ENCODE measurements around the gene PLD1.
"Not testable (repeated sequence)": the region's sequence is repeated elsewhere in the genome, so short reads cannot be mapped to it uniquely, and the experiment has no call there.

The PLD1 gene

DNA sequence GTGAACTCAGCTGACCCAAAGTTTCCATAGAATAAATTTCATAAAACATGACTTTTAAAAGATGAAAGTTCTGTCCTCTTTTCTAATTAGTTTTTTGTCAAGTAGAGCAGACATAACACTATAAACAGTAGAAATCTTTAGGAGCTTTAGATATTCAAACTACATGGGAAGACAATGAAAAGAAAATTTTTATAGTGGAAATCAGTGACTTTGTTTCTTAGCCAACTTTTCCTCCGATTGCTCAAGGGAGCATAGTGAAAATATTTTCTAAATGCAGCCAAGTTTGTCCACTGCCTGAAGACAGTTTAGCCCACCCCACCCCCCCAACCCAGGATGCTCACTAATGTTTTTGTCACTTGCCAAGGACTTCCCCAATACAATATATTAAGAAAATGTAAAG is 114.9 kb downstream of the PLD1 start:
- no peak for DNase-seq

DNA sequence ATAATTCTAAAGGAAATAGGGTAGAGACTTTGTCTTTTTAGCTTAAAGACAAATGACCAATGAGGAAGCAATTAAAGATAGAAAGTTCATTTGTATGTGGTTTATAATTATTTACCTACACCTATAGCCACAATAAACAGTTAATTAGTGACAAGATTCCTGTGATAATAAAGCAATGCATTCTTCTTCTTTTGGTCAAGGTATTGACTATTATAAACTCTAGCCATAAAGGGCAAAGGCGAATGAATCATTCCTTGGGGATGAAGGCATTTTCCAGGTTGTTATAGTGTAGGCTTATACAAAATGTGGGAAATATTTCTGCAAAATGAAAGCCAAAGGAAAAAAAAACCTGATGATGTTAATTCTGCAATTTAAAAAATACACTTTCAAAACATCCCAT is 115.4 kb downstream of the PLD1 start:
- DNase-seq = no peak

DNA sequence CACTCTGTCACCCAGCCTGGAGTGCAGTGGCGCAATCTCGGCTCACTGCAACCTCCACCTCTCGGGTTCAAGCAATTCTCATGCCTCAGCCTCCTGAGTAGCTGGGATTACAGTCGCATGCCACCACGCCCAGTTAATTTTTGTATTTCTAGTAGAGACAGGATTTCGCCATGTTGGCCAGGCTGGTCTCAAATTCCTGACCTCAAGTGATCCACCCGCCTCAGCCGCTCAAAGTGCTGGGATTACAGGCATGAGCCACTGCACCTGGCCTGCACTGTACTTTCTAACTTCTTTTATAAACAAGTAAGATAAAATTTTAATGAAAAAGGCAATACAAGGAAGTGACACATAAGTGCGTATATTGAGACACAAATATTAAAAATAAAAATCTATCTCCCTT is 117.7 kb downstream of the PLD1 start:
- DNase-seq = not testable (repeated sequence)

DNA sequence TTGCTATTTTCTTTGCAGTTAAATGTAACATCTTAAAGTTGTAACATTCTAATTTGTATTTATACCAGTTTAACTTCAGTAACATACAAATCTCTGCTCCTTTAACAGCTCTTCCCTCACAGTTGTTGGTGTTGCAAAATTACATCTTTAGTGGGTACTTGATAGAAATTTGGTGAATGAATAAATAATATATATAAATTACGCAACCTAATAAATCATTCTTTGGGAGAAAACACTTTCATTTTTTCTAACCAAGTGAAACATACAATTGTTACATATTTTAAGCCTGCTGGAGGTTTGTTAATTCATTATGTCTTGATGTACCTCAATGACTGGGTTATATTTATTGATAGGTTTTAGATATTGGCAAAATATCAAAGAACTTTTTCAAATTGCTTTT is 118.8 kb downstream of the PLD1 start:
- no peak for DNase-seq

DNA sequence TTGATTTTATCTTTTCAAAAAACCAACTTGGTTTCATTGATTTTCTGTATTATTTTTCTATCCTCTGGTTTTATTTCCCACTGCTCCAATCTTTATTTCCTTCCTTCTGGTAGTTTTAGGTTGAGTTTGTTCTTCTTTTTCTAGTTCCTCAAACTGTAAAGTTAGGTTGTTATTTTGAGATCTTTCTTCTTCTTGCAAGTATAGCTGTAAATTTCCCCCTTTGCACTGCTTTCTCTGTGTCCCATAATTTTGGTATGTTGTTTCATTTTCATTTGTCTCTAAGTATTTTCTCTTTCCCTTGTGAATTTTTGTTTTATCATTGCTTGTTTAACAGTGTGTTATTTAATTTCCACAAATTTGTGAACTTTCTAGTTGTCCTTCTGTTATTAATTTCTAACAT is 120.0 kb downstream of the PLD1 start:
- DNase-seq = no peak

DNA sequence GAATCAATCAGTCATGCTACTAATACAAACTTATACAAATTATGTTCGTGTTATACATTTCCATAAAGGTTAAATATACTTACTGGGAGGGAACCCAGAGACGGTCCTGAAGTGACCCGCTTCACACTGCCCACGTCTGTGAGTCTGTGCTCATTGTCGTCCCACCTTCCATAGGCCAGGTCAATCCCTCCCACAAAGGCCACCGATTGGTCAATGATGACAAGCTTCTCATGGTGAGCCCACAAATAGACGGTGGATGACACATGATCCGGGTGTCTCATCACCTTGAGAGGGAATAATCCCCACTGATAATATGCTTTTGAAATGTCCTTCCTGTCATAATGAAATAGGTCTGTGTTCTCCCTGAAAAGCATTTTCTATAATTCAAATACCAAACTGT is 121.7 kb downstream of the PLD1 start:
- no peak for DNase-seq

DNA sequence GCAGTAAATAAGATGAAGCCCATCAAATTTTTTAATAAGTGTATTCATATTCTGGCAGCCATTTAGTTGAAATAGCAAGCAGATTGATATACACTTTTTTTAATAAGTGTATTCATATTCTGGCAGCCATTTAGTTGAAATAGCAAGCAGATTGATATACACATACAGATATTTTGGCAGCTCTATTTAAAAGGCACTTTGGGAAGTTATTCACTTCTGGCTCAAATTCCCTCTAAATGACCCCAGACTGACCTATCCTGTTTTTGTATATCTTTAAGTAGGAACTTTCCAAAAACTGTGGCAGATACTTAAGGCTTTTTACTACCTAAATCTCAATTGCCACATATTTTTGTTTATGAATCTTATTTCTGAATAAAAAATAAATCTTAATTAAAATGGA is 122.3 kb downstream of the PLD1 start:
- no peak for DNase-seq

DNA sequence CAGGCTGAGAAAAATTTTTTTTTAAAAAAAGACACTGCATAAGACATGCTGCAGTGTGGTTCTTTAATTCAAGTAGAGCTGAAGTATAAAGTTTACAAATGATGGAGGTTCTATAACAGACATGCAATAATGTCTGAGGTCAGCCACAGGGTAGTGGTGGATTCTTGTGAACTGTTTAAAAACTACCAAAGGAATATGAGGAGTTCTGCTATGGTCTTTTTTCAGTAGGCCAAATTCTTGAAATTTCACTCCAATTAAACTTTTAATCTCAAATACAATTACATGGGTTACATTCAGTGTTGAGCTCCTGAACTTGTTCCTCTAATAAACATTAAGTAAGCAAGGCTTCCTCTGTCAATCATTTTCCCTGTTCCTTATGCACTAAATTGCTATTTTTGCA is 122.7 kb downstream of the PLD1 start:
- no peak for DNase-seq

DNA sequence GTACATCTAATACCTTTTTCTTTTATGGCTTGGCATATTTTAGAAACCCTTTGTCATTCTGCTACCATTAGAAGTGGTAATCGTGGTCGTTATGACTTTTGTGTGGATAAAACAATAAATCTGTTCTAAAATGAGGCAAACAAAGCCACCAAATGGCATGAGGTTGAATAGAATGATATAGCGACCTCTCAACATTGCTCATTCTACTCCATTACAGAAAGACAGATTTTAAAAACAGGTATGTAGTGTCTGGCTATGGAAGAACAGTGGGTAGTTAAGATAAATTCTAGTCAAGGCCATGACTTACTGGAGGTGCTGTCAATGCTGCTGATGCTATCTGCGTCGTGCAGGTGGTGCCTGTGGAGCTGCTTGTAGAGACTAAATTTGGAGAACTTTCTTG is 123.2 kb downstream of the PLD1 start:
- DNase-seq = no peak

DNA sequence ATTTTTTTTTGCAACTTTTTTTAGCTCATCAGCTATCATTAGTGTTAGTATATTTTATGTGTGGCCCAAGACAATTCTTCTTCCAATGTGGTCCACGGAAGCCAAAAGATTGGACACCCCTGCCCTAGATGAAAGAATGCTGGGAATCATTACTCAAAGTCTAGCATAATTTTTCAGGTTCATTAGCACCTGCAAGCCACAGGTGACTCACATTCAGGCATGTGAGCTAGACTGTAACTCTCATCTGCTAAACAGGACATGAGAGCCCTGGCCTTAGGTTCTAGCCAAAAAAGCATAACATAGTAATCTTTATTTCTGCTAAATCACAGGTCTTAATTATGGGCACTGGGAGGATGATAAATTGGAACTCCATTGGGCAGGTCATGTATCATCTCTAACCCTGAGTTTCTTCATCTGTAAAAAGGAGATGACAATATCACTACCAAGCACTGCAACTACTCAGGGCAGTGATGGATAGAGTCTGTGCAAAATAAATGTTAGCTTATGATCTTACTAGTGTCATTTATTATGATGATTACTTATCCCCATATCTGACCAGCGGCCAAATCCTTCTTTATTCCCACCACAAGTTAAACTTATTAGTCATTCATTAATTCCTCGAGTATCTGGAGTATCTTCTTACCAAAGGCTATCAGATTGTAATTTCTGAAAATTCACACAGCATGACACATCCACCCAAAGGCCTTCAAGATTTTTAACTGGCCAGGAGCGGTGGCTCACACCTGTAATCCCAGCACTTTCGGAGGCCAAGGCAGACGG is 125.0 kb downstream of the PLD1 start:
- DNase-seq = no peak

DNA sequence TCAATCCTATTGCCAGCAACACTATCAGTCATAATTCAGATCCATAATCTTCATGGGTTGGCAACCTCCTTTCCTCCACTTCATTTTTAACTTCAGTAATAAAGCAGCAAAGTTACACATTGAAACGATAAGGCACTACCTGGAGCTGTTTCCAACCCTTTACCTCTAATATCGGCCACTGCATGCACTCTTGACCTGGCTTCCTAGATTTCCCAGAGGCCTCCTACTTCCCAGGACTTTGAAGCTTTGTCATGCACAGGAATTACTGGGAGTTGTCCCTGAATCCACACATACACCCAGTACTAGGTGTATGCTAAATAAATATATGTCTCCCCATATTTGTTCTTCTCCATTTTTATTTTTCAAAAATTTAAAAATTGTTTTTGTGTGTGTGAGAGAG is 126.1 kb downstream of the PLD1 start:
- no peak for DNase-seq

DNA sequence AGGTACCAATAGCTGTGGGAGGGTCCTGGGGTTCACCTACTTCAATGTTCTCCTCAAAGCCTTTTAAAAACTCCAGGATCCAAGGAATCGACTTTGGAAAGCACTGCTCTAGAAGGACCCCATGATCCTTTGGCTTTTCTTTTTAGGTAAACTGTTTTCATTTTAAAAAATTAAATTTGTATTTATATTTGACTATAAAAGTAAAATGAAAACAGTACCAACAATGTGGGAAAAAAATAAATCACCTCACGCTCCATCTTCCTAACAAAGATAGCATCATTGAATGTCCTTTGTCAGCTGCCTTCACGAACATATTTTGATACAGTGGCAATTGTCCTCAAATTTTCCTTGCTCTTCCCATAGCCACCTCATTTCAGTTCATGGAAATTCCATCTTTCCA is 127.5 kb downstream of the PLD1 start:
- DNase-seq = no peak

DNA sequence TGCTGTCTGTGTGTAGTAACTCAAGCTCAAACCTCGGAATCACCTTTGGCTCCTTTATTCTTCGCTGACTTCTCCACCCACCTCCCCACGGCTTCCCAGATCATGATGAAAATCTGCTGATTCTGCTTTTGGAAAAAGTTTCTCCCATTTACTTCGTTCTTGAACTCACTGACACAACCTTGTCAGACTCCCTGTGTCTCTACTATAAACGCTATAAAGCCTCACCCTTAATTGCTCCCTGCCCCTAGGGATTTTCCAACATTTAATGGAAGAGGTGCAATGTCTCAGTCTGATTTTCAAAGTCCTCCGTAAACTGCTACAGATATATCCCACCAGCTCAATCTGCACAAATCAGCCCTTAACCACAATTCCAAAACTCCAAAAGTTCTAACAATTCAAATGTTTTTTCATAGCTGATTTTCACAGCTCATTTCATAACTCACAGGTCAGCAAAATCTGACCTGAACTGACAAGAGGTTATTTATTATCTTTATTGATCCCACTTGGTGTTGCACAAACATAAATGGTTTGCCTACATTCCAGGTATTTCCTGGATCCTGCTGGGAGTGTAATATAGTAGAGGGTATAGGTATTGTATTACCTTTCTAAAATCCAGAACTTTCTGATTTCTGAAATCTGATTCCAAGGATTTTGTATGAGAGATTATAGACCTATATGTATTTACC is 129.4 kb downstream of the PLD1 start:
- no peak for DNase-seq

DNA sequence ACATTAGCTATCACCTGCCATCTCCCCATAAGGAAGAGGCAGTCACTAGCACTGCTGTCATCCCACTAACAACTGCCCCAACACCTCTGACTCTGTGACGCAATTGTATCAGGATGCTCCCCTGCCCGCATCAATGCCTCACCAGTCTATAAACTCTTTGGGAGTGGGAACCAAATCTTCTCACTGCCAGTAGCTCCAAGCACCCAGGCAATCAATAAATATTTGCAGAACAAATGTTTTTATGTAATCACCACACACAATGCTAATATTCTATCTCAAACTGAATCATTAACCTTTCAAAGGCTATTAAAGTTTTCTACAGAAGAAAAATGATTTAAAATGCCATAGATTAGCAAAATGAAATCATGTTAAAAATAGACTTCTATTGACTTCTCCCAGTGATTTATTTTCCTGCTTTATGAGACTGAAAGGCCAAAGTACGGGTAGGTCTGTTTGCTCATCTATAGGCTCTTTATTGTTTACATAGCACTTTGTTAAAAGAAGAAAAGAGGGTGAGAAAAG is 131.3 kb downstream of the PLD1 start:
- DNase-seq = peak in 1 of 2 experiments; percentile 27

DNA sequence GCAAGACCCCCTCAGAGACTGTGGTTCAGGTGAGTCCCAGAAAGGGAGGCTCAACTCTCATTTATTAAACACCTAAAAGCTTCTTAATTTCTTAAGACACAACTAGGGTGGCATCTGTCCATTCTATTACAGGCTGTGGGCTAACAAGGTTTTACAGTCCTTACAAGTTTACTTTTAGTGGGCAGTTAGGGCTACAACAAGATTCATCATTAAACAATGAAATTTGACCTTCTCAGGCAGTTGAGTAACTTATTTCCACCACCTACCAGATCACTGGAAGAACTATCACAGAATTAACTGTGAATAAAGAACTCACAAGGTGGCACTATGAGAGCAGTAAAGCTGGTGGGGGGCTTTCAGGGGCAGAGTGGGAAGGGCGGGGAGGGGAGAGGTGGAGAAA is 132.6 kb downstream of the PLD1 start:
- no peak for DNase-seq

DNA sequence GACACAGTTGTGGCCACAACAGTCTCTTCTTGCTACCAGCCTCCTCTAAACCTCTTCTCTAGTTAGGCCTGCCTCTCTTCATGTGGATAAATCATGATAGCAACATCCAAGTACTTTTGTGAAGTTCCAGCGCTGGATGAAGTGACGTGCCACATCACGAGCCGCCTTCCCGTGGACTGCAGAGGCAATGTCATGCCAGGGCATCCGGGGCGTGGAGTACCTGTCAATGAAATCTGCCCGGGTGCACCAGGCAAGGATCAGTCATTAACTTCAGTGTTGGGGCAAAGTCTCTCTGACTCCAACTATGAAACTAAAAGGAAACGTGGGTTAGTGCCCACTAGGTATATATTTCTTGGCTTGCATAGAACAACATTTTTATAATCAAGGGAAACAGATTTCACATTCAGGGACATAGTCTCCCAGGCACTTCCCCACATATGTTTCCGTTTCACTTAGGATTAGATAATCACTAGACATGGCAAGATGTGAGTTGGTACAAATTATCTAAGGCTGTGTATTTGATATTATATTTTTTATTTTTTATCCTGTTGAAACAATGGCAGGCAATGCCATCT is 133.6 kb downstream of the PLD1 start:
- DNase-seq = no peak

DNA sequence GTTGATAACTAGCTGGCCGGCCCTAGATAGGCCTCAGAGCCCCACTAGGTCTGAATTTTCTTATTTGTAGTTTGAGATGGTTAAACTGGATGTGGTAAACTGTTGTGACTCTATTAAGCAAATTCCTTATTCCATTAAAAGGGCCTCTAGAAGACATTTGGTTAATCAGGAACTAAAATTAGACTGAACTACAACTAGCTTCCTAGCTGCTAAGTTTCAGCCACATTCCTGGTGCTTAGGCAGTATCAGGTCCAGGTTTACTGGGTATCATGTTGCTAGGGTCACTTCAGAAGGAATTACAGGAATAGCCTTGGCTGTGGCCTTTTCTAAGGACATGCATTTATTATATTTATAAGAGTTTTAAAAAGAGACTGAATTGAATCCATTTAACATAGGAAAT is 136.3 kb downstream of the PLD1 start:
- DNase-seq = no peak

DNA sequence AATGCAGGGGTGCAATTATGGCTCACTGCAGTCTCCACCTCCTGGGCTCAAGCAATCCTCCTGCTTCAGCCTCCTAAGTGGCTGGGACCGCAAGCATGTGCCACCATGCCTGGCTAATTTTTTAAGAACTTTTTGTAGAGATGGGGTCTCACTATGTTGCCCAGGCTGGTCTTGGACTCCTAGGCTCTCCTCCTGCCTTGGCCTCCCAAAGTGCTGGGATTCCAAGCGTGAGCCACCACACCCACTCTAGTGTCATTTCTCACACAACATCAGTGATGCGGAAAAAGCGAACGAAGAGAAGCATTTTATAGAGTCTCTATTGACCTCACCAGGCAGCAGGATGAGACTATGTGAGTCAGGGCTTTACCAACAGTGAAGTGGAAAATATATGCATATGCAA is 137.7 kb downstream of the PLD1 start:
- no peak for DNase-seq

DNA sequence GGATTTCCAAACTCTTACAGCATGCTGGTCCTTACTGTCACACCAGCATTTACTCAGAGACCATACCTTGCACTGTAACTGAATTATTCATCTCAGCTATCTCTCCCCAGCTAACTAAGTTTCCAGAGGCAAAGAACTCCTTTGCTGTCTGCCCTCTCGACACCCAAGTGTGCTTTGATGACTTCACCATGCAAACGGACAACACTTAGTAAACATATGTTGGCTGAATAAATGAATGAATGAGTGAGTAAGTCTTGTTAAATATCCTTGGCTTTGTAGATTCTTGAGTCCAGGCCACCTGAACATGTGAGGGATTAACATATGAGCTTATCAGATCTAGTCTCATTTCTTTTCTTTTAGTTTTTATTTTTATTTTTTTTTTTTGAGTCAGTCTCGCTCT is 138.2 kb downstream of the PLD1 start:
- DNase-seq = no peak

DNA sequence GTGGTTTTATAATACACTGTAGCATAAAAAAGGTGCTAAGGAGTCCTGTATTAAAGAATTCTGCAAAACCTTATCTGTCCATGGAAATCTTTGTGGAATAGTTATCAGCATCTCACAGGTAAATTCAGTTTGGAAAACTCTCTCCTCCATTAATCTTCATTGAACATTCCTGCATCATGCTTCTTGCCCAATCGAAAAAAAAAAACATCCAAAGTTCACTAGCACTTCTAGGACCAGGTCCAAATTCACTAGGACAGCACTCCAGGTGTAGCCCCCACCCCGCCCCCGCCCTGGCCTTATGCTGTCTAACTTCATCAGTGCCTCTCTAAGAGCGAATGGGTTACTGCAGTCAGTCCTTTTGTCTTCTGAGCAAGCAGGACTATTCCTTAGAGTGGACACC is 138.6 kb downstream of the PLD1 start:
- no peak for DNase-seq

DNA sequence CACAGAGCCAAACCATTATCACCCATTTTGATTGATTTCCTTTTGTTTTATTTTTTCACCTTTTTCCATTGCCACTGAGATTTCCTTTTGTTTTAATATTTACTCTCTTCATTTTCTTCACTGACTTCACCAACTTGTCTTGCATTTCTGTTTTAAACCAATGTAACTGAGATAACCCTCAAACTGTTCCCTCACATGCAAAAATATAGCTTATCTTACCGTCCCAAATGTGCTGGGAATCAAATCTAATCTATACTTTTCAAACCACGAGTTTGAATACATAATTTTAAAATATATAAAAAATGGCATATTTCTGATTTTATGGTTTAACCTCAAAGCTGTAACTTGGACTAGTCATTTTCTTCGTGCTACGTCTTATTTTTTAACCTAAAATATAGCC is 143.8 kb downstream of the PLD1 start:
- DNase-seq = no peak

DNA sequence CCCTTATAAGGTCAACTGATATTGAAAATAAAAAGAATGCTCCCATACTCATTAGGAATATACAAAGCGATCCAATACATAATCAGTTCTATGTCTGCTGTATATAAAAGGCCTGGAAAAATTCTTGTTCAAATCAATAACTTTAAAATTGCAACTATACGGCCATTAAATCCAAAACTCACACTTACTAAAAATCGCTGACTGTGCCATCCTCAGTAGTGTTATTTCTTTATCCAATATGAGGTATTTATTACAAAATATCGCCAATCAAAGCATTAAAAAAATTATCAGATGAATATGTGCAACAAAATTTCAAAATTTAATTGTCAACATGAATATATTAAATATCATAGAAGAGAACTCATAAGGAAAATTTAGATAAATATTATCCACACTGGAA is 146.5 kb downstream of the PLD1 start:
- no peak for DNase-seq

DNA sequence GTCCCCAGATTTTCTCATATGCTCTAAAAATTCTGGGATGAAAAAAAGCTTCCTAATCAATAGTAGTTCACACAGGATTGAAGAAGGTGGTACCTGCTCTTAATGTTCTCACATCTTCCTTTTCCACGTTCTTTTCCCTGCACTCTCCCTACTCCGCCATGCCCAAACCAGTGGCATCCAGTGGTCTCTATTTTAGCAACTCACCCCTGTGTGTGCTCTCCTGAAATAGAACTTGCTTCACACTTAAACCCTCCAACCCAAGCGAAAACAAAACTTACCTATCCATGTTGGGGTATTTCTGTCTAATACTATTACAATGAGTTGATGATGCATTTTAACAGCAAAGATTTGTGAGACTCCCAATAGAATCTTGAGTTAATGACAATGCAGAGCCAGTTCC is 148.8 kb downstream of the PLD1 start:
- no peak for DNase-seq

DNA sequence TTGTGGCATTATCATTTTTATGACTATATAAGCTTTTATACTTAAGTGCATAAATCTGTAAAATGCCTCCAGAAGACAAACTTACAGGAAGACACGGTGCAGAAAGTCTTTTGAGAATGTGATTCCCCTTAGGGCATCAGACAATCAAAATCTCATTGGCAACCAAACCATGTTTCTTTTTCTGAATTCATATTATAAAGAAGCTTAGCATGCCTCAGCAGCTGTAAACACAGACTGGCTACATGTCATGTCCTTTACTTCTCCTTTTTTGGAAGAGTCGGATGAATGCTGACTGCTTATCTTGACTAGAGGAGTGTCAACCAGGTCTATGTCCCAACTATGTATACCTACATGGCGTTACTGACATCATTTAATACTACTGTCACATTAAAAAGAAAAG is 150.1 kb downstream of the PLD1 start:
- DNase-seq = no peak
